H9 (cell line): Measurements from ENCODE around the gene KRTAP5-4. TPM values are rescaled to one million over a fixed set of nuclear protein-coding genes. Genes with fewer than 3 reads are reported as not detected.

ENCODE experiments used
- DNase-seq: peaks from one replicate; pipeline ENCODE4 v3.0.0-alpha.2; 2017
- H2AFZ ChIP-seq: one replicate; pipeline ENCODE4 v1.6.1; 2013; ENCODE audit warnings: mild to moderate bottlenecking, low read length, control low read depth, moderate library complexity
- H2AK5ac ChIP-seq: 2 replicates; pipeline ENCODE4 v1.6.1; 2013; ENCODE audit warnings: low read length, control low read depth, mixed read lengths; ENCODE audit not compliant: insufficient read length
- H2BK120ac ChIP-seq: one replicate; pipeline ENCODE4 v1.6.1; 2013; ENCODE audit warnings: low read depth, mild to moderate bottlenecking, low read length, control low read depth, inconsistent platforms; ENCODE audit not compliant: poor library complexity, severe bottlenecking
- H2BK12ac ChIP-seq: 2 replicates; pipeline ENCODE4 v1.6.1; 2013; ENCODE audit warnings: low read length, control low read depth, mixed read lengths, low read depth; ENCODE audit not compliant: insufficient read length
- H2BK15ac ChIP-seq: 2 replicates; pipeline ENCODE4 v1.6.1; 2013; ENCODE audit warnings: low read depth, low read length, control low read depth
- H2BK20ac ChIP-seq: one replicate; pipeline ENCODE4 v1.6.1; 2013; ENCODE audit warnings: low read depth, mild to moderate bottlenecking, low read length, control low read depth, inconsistent platforms; ENCODE audit not compliant: poor library complexity, severe bottlenecking
- H2BK5ac ChIP-seq: 2 replicates; pipeline ENCODE4 v1.6.1; 2013; ENCODE audit warnings: low read length, control low read depth, mixed read lengths; ENCODE audit not compliant: insufficient read length
- H3K14ac ChIP-seq: 2 replicates; pipeline ENCODE4 v1.6.1; 2013; ENCODE audit warnings: low read length, control low read depth; ENCODE audit not compliant: insufficient read depth
- H3K18ac ChIP-seq: 2 replicates; pipeline ENCODE4 v1.6.1; 2013; ENCODE audit warnings: low read depth, mild to moderate bottlenecking, mixed read lengths, low read length, control low read depth; ENCODE audit not compliant: insufficient read length
- H3K23ac ChIP-seq: 2 replicates; pipeline ENCODE4 v1.6.1; 2013; ENCODE audit warnings: low read length, control low read depth, mixed read lengths, low read depth; ENCODE audit not compliant: insufficient read length
- H3K23me2 ChIP-seq: 2 replicates; pipeline ENCODE4 v1.6.1; 2013; ENCODE audit warnings: low read depth, mild to moderate bottlenecking, mixed read lengths, low read length, control low read depth; ENCODE audit not compliant: insufficient read length, poor library complexity, severe bottlenecking
- H3K27ac ChIP-seq: 2 replicates; pipeline ENCODE4 v1.5.1; 2013; ENCODE audit warnings: low read length, control low read depth, mixed read lengths, low read depth; ENCODE audit not compliant: insufficient read length
- H3K27me3 ChIP-seq: 2 replicates; pipeline ENCODE4 v1.6.1; 2013; ENCODE audit warnings: low read length, control low read depth, inconsistent platforms; ENCODE audit not compliant: insufficient read depth
- H3K4ac ChIP-seq: 2 replicates; pipeline ENCODE4 v1.6.1; 2013; ENCODE audit warnings: low read depth, mild to moderate bottlenecking, control low read depth, inconsistent platforms, low read length, moderate library complexity
- H3K4me1 ChIP-seq: 2 replicates; pipeline ENCODE4 v1.6.1; 2013; ENCODE audit warnings: low read length, control low read depth, inconsistent platforms; ENCODE audit not compliant: insufficient read depth
- H3K4me2 ChIP-seq: 2 replicates; pipeline ENCODE4 v1.6.1; 2013; ENCODE audit warnings: low read length, control low read depth, mixed read lengths; ENCODE audit not compliant: insufficient read length, insufficient read depth
- H3K56ac ChIP-seq: 2 replicates; pipeline ENCODE4 v1.6.1; 2013; ENCODE audit warnings: low read depth, mild to moderate bottlenecking, mixed read lengths, low read length, control low read depth; ENCODE audit not compliant: insufficient read length
- H3K79me1 ChIP-seq: 2 replicates; pipeline ENCODE4 v1.6.1; 2013; ENCODE audit warnings: low read depth, mild to moderate bottlenecking, moderate library complexity, low read length, control low read depth, inconsistent platforms; ENCODE audit not compliant: insufficient read depth, poor library complexity, severe bottlenecking
- H3K79me2 ChIP-seq: 2 replicates; pipeline ENCODE4 v1.6.1; 2013; ENCODE audit warnings: low read length, control low read depth, inconsistent platforms; ENCODE audit not compliant: insufficient read depth
- H3K9ac ChIP-seq: 2 replicates; pipeline ENCODE4 v1.6.1; 2013; ENCODE audit warnings: low read length, control low read depth, mixed read lengths; ENCODE audit not compliant: insufficient read length; ENCODE audit errors: extremely low read depth
- H3K9me3 ChIP-seq: one replicate; pipeline ENCODE4 v1.6.1; 2013; ENCODE audit warnings: low read depth, low read length, inconsistent platforms; ENCODE audit not compliant: control insufficient read depth
- H3T11ph ChIP-seq: one replicate; pipeline ENCODE4 v1.6.1; 2013; ENCODE audit warnings: mild to moderate bottlenecking, low read length, control low read depth, inconsistent platforms
- H4K20me1 ChIP-seq: one replicate; pipeline ENCODE4 v1.6.1; 2013; ENCODE audit not compliant: control insufficient read depth, insufficient read length, insufficient read depth
- H4K5ac ChIP-seq: 2 replicates; pipeline ENCODE4 v1.6.1; 2013; ENCODE audit warnings: low read depth, mild to moderate bottlenecking, mixed read lengths, low read length, control low read depth; ENCODE audit not compliant: insufficient read length
- H4K8ac ChIP-seq: replicated peaks from 2 replicates; pipeline ENCODE4 v1.6.1; 2013; ENCODE audit warnings: low read length, control low read depth, mixed read lengths, low read depth; ENCODE audit not compliant: insufficient read length
- H4K91ac ChIP-seq: 2 replicates; pipeline ENCODE4 v1.6.1; 2013; ENCODE audit warnings: low read depth, mild to moderate bottlenecking, moderate library complexity, mixed read lengths, low read length, control low read depth; ENCODE audit not compliant: insufficient read length
- H3K27ac Mint-ChIP-seq, 3 experiments: 2 replicates in 2 of 3; 3 replicates in 1 of 3; pipeline ENCODE4 v1.8.0; 2020 to 2021; ENCODE audit warnings: mixed read lengths in 3 of 3, mild to moderate bottlenecking in 1 of 3, moderate library complexity in 1 of 3
- H3K27me3 Mint-ChIP-seq: 2 replicates; pipeline ENCODE4 v1.8.0; 2021; ENCODE audit warnings: low read depth, mild to moderate bottlenecking, moderate library complexity, mixed read lengths
- H3K36me3 Mint-ChIP-seq, 3 experiments: 2 replicates in 2 of 3; 3 replicates in 1 of 3; pipeline ENCODE4 v1.8.0; 2020 to 2021; ENCODE audit warnings: low read depth in 3 of 3, mixed read lengths in 3 of 3; ENCODE audit not compliant: insufficient read depth in 1 of 3
- H3K4me1 Mint-ChIP-seq, 2 experiments: 2 replicates each; pipeline ENCODE4 v1.8.0; 2020; ENCODE audit warnings: mixed read lengths in 2 of 2
- H3K4me3 Mint-ChIP-seq, 2 experiments: 2 replicates in 1 of 2; 3 replicates in 1 of 2; pipeline ENCODE4 v1.8.0; 2020 to 2021; ENCODE audit warnings: mild to moderate bottlenecking in 2 of 2, mixed read lengths in 2 of 2, moderate library complexity in 1 of 2
- H3K9me3 Mint-ChIP-seq, 2 experiments: 2 replicates in 1 of 2; 3 replicates in 1 of 2; pipeline ENCODE4 v1.8.0; 2020; ENCODE audit warnings: mild to moderate bottlenecking in 2 of 2, mixed read lengths in 2 of 2, moderate library complexity in 1 of 2
- whole genome bisulfite sequencing: extraction: QIAGEN DNeasy Blood & Tissue Kit; methylation state at CpG from one replicate; pipeline ENCODE4 v1.1.7; 2013; ENCODE audit warnings: missing lambda C conversion rate, low lambda C conversion rate, mixed read lengths; ENCODE audit not compliant: insufficient read length; ENCODE audit errors: extremely low coverage; 5-methylcytosine and 5-hydroxymethylcytosine counted together
- total RNA-seq: library from RNA; stranded (reverse); gene quantifications from 2 replicates; pipeline ENCODE4 v1.2.1, GENCODE V29; 2021
- TF ChIP-seq, protein P1 (sequence below): fragments of 200-600 bp; sonication (generic); conservative IDR thresholded peaks from 3 replicates; pipeline ENCODE4 v1.8.0; 2021; ENCODE audit warnings: antibody characterized with exemption, mild to moderate bottlenecking

Gene KRTAP5-4
- total RNA-seq, 1 experiment from 2014 or later, result not detected

GRCh38 chr11:1642288-1643145 is 20.6 kb upstream of the KRTAP5-4 start:
- Mint-ChIP-seq H3K4me1 (peaks cover 3 to 5% of the 10 kb centered on the region in 2 experiments; a peak in 2 of 4 replicates), H3K4me3 (no peak overlapping the region), H3K27me3 (peaks cover 34% of the 10 kb centered on the region), H3K36me3 (no peaks in the 10 kb centered on the region), H3K27ac (no peak overlapping the region), H3K9me3 (peaks cover 0 to 2% of the 10 kb centered on the region in 2 experiments; a peak in 1 of 5 replicates)
- Histone ChIP-seq H3K4me1 (no peaks in the 10 kb centered on the region), H2AFZ (no peak overlapping the region), H3K9ac (no peak overlapping the region), H4K20me1 (no peaks in the 10 kb centered on the region), H3K23ac (no peak overlapping the region), H3K18ac (no peak overlapping the region), H2AK5ac (no peak overlapping the region), H4K91ac (no peak overlapping the region), H3K27me3 (no peaks in the 10 kb centered on the region), H4K5ac (no peak overlapping the region), H3K14ac (no peak overlapping the region; the same call in 1 of the 2 replicates), H3K23me2 (no peaks in the 10 kb centered on the region), H3K27ac (no peak overlapping the region), H3T11ph (no peak overlapping the region), H2BK5ac (no peak overlapping the region), H4K8ac (no peak overlapping the region), H2BK15ac (no peak overlapping the region), H3K79me2 (no peaks in the 10 kb centered on the region), H2BK120ac (peak overlapping the region; percentile 31), H3K4ac (no peak overlapping the region), H3K9me3 (no peaks in the 10 kb centered on the region), H3K79me1 (no peaks in the 10 kb centered on the region), H3K56ac (no peak overlapping the region), H2BK12ac (no peak overlapping the region), H3K4me2 (no peak overlapping the region), H2BK20ac (no peak overlapping the region)
- DNase-seq, result no peak
- TF ChIP-seq, protein P1, sequence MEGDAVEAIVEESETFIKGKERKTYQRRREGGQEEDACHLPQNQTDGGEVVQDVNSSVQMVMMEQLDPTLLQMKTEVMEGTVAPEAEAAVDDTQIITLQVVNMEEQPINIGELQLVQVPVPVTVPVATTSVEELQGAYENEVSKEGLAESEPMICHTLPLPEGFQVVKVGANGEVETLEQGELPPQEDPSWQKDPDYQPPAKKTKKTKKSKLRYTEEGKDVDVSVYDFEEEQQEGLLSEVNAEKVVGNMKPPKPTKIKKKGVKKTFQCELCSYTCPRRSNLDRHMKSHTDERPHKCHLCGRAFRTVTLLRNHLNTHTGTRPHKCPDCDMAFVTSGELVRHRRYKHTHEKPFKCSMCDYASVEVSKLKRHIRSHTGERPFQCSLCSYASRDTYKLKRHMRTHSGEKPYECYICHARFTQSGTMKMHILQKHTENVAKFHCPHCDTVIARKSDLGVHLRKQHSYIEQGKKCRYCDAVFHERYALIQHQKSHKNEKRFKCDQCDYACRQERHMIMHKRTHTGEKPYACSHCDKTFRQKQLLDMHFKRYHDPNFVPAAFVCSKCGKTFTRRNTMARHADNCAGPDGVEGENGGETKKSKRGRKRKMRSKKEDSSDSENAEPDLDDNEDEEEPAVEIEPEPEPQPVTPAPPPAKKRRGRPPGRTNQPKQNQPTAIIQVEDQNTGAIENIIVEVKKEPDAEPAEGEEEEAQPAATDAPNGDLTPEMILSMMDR, result no peak
- no CpG with 5 or more reads among the region's 29 CpGs for WGBS
